ENCODE data around the gene CPA4.

Gene CPA4

GRCh38 chr7:130345725-130346124, 52.8 kb downstream of the CPA4 start:
- TF ChIP-seq CTCF (conservative IDR thresholded peaks at IDR 0.05; ENCODE audit: low read depth, low read length) = no peak
- DNase-seq (ENCODE audit: low read depth) = no peak
- H3K4me3 ChIP-seq (ENCODE audit: low read length) = no peak overlapping the region

- H3K4me3 ChIP-seq (ENCODE audit: low read length) = no peak overlapping the region
- no peak for TF ChIP-seq CTCF (conservative IDR thresholded peaks at IDR 0.05; ENCODE audit: low read depth, low read length)
- no peak for DNase-seq (ENCODE audit: low read depth)
Observed at GRCh38 chr7:130346177-130346905, 53.4 kb downstream of the CPA4 start.

- DNase-seq (ENCODE audit: low read depth) = no peak
- H3K4me3 ChIP-seq (ENCODE audit: low read length) = no peak overlapping the region
- TF ChIP-seq CTCF (conservative IDR thresholded peaks at IDR 0.05; ENCODE audit: low read depth, low read length) = no peak
Observed at GRCh38 chr7:130346941-130347340, 54.0 kb downstream of the CPA4 start.

GRCh38 chr7:130349911-130350782, 57.2 kb downstream of the CPA4 start:
- DNase-seq (ENCODE audit: low read depth) = no peak
- TF ChIP-seq CTCF (conservative IDR thresholded peaks at IDR 0.05; ENCODE audit: low read depth, low read length) = no peak
- H3K4me3 ChIP-seq (ENCODE audit: low read length) = no peak overlapping the region

GRCh38 chr7:130350945-130351790, 58.2 kb downstream of the CPA4 start:
- no peak for TF ChIP-seq CTCF (conservative IDR thresholded peaks at IDR 0.05; ENCODE audit: low read depth, low read length)
- no peak for DNase-seq (ENCODE audit: low read depth)

GRCh38 chr7:130351791-130352090, 58.8 kb downstream of the CPA4 start:
- no peak for TF ChIP-seq CTCF (conservative IDR thresholded peaks at IDR 0.05; ENCODE audit: low read depth, low read length)
- H3K4me3 ChIP-seq (ENCODE audit: low read length) = no peak overlapping the region
- no peak for DNase-seq (ENCODE audit: low read depth)

More at GRCh38 chr7:130350945-130351790, 58.2 kb downstream of the CPA4 start:
- no peak overlapping the region for H3K4me3 ChIP-seq (ENCODE audit: low read length)

All from retinal pigment epithelial cell (primary cell).